Measurements from ENCODE around the gene FLAD1. TPM values are rescaled to one million over a fixed set of nuclear protein-coding genes. Genes with fewer than 3 reads are reported as not detected.

The FLAD1 gene
- total RNA-seq, 5 donors from 2014 or later (not counting 1 experiment from before 2014, with no cell fraction given): 32.8 to 64.3 (median 53.4) TPM

GRCh38 chr1:155017041-155017945 lies 34.1 kb downstream of the FLAD1 start:
- Histone ChIP-seq H3K4me1 (ENCODE audit: control insufficient read depth in 1 of 2, extremely low read depth in 1 of 2, insufficient read depth in 2 of 2, low read length in 2 of 2) (peaks cover 42 to 59% of the 10 kb centered on the region in 2 experiments), H3K27me3 (replicated peaks in 1 of 2; ENCODE audit: control insufficient read depth in 2 of 2, extremely low read depth in 1 of 2, insufficient read depth in 2 of 2, low read length in 1 of 2) (no peaks in the 10 kb centered on the region), H3K27ac (ENCODE audit: low read length) (peak overlapping the region; percentile 67), H3K36me3 (ENCODE audit: control insufficient read depth in 2 of 2, extremely low read depth in 1 of 2, insufficient read depth in 1 of 2, low read length in 1 of 2) (peaks cover 4 to 25% of the 10 kb centered on the region in 2 donors), H3K4me3 (ENCODE audit: control insufficient read depth in 1 of 2, extremely low read depth in 1 of 2, low read length in 1 of 2) (peak overlapping the region; percentile 33 to 38), H3K9me3 (no peaks in the 10 kb centered on the region)
- ATAC-seq (replicated peaks in 1 of 4): peak; percentile 84 to 93 (median 89)
- H3K4me3 Mint-ChIP-seq: peak overlapping the region; percentile 55 to 89 (median 55)
- 0% methylated on average over 13 of the region's 49 CpGs for WGBS (ENCODE audit: insufficient coverage)
- CTCF ChIA-PET: interaction anchor here (0.6 to 3.5 kb wide), 26 partner anchors 9 to 459 kb away, joined by 3 to 23 read pairs (median 4); partner anchors contain the start of genes PMVK (in 2 of the 2), PYGO2 (in 2 of the 2), CKS1B (in 1 of the 2) and FLAD1 (in 1 of the 2)
- no peaks in the 10 kb centered on the region for H3K27me3 Mint-ChIP-seq
- H3K4me1 Mint-ChIP-seq: peaks cover 63 to 72% (median 69%) of the 10 kb centered on the region in 3 donors
- H3K27ac Mint-ChIP-seq: peak overlapping the region; percentile 95 to 96
- peaks cover 3% of the 10 kb centered on the region for H3K36me3 Mint-ChIP-seq
- DNase-seq: peak; percentile 72 to 95 (median 84)
- POLR2A ChIA-PET: interaction anchor here in 1 of 2 donors (0.6 kb wide), 2 partner anchors 61 to 117 kb away, joined by 3 to 7 read pairs; partner anchors contain the start of gene PBXIP1
- no peaks in the 10 kb centered on the region for H3K9me3 Mint-ChIP-seq

- H3K9me3 ChIP-seq: no peaks in the 10 kb centered on the region
- ChIA-PET POLR2A (interaction anchor here in 1 of 2 donors (0.6 kb wide), 1 partner anchor 118 kb away, joined by 7 read pairs; no protein-coding TSS in a partner anchor), CTCF (interaction anchor here (0.6 to 3.5 kb wide), 18 partner anchors 11 to 458 kb away, joined by 3 to 23 read pairs (median 4); partner anchors contain the start of genes PMVK (in 2 of the 2), CKS1B (in 1 of the 2), FLAD1 (in 1 of the 2) and LENEP (in 1 of the 2))
- H3K27ac Mint-ChIP-seq: peak overlapping the region; percentile 81 to 82
- peaks cover 3% of the 10 kb centered on the region for H3K36me3 Mint-ChIP-seq
- H3K27ac ChIP-seq (ENCODE audit: low read length): peak overlapping the region; percentile 50
- H3K4me1 ChIP-seq (ENCODE audit: control insufficient read depth in 1 of 2, extremely low read depth in 1 of 2, insufficient read depth in 2 of 2, low read length in 2 of 2): peaks cover 39 to 56% of the 10 kb centered on the region in 2 experiments
- peak overlapping the region in 2 of 3 donors; percentile 55 to 89 for H3K4me3 Mint-ChIP-seq
- peaks cover 58 to 70% (median 67%) of the 10 kb centered on the region in 3 donors for H3K4me1 Mint-ChIP-seq
- ATAC-seq (replicated peaks in 1 of 4): peak in 2 of 4 experiments; percentile 2 to 3
- H3K27me3 Mint-ChIP-seq: no peaks in the 10 kb centered on the region
- no peaks in the 10 kb centered on the region for H3K9me3 Mint-ChIP-seq
- peak overlapping the region in 1 of 2 donors; percentile 15 for H3K4me3 ChIP-seq (ENCODE audit: control insufficient read depth in 1 of 2, extremely low read depth in 1 of 2, low read length in 1 of 2)
- H3K36me3 ChIP-seq (ENCODE audit: control insufficient read depth in 2 of 2, extremely low read depth in 1 of 2, insufficient read depth in 1 of 2, low read length in 1 of 2): peaks cover 4 to 25% of the 10 kb centered on the region in 2 donors
- DNase-seq: no peak
- H3K27me3 ChIP-seq (replicated peaks in 1 of 2; ENCODE audit: control insufficient read depth in 2 of 2, extremely low read depth in 1 of 2, insufficient read depth in 2 of 2, low read length in 1 of 2): no peaks in the 10 kb centered on the region
- WGBS (ENCODE audit: insufficient coverage): no CpG with 5 or more reads among the region's 6 CpGs
These were observed 34.8 kb downstream of the FLAD1 start for GRCh38 chr1:155017946-155018316.

- ChIA-PET CTCF (interaction anchor here (0.6 to 3.5 kb wide), 7 partner anchors 11 to 314 kb away, joined by 3 to 23 read pairs (median 10); partner anchors contain the start of genes FLAD1 (in 1 of the 2), PMVK (in 1 of the 2) and PYGO2 (in 1 of the 2)), POLR2A (interaction anchor here (0.5 to 0.6 kb wide), 3 partner anchors 33 to 555 kb away, joined by 5 to 7 read pairs (median 5); no protein-coding TSS in a partner anchor)
- no peak overlapping the region for H3K4me3 Mint-ChIP-seq
- Histone ChIP-seq H3K4me1 (ENCODE audit: control insufficient read depth in 1 of 2, extremely low read depth in 1 of 2, insufficient read depth in 2 of 2, low read length in 2 of 2) (peaks cover 33 to 50% of the 10 kb centered on the region in 2 experiments), H3K27me3 (replicated peaks in 1 of 2; ENCODE audit: control insufficient read depth in 2 of 2, extremely low read depth in 1 of 2, insufficient read depth in 2 of 2, low read length in 1 of 2) (no peaks in the 10 kb centered on the region), H3K27ac (ENCODE audit: low read length) (no peak overlapping the region), H3K4me3 (ENCODE audit: control insufficient read depth in 1 of 2, extremely low read depth in 1 of 2, low read length in 1 of 2) (no peak overlapping the region), H3K36me3 (ENCODE audit: control insufficient read depth in 2 of 2, extremely low read depth in 1 of 2, insufficient read depth in 1 of 2, low read length in 1 of 2) (peaks cover 4 to 25% of the 10 kb centered on the region in 2 donors), H3K9me3 (no peaks in the 10 kb centered on the region)
- H3K36me3 Mint-ChIP-seq: peaks cover 3% of the 10 kb centered on the region
- no peak for ATAC-seq (replicated peaks in 1 of 4)
- H3K27ac Mint-ChIP-seq: peak overlapping the region; percentile 56 to 79
- no peaks in the 10 kb centered on the region for H3K9me3 Mint-ChIP-seq
- no peak for DNase-seq
- WGBS (ENCODE audit: insufficient coverage): 87% methylated on average over 3 of the region's 8 CpGs
- peaks cover 51 to 64% (median 64%) of the 10 kb centered on the region in 3 donors for H3K4me1 Mint-ChIP-seq
- no peaks in the 10 kb centered on the region for H3K27me3 Mint-ChIP-seq
These were observed 35.6 kb downstream of the FLAD1 start for GRCh38 chr1:155018617-155019348.

- no peak for DNase-seq
- CTCF ChIA-PET: interaction anchor here (0.7 to 1.4 kb wide), 4 partner anchors 12 to 83 kb away, joined by 3 to 10 read pairs (median 4); partner anchors contain the start of gene PMVK (in 1 of the 2)
- H3K9me3 Mint-ChIP-seq: no peaks in the 10 kb centered on the region
- POLR2A ChIA-PET: interaction anchor here (0.5 to 0.6 kb wide), 2 partner anchors 66 to 556 kb away, joined by 5 read pairs; no protein-coding TSS in a partner anchor
- peaks cover 42 to 57% (median 56%) of the 10 kb centered on the region in 3 donors for H3K4me1 Mint-ChIP-seq
- WGBS (ENCODE audit: insufficient coverage): 64% methylated on average over 11 of the region's 11 CpGs
- Histone ChIP-seq H3K4me3 (ENCODE audit: control insufficient read depth in 1 of 2, extremely low read depth in 1 of 2, low read length in 1 of 2) (no peak overlapping the region), H3K4me1 (ENCODE audit: control insufficient read depth in 1 of 2, extremely low read depth in 1 of 2, insufficient read depth in 2 of 2, low read length in 2 of 2) (peaks cover 26 to 42% of the 10 kb centered on the region in 2 experiments), H3K27ac (ENCODE audit: low read length) (peak overlapping the region; percentile 6), H3K36me3 (ENCODE audit: control insufficient read depth in 2 of 2, extremely low read depth in 1 of 2, insufficient read depth in 1 of 2, low read length in 1 of 2) (peaks cover 4 to 20% of the 10 kb centered on the region in 2 donors), H3K27me3 (replicated peaks in 1 of 2; ENCODE audit: control insufficient read depth in 2 of 2, extremely low read depth in 1 of 2, insufficient read depth in 2 of 2, low read length in 1 of 2) (no peaks in the 10 kb centered on the region), H3K9me3 (no peaks in the 10 kb centered on the region)
- peak overlapping the region; percentile 56 to 79 for H3K27ac Mint-ChIP-seq
- peak overlapping the region in 1 of 3 donors; percentile 3 for H3K4me3 Mint-ChIP-seq
- peaks cover 3% of the 10 kb centered on the region for H3K36me3 Mint-ChIP-seq
- no peak for ATAC-seq (replicated peaks in 1 of 4)
- H3K27me3 Mint-ChIP-seq: no peaks in the 10 kb centered on the region
These were observed 36.5 kb downstream of the FLAD1 start for GRCh38 chr1:155019377-155020245.

- Histone ChIP-seq H3K4me1 (ENCODE audit: control insufficient read depth in 1 of 2, extremely low read depth in 1 of 2, insufficient read depth in 2 of 2, low read length in 2 of 2) (peaks cover 8 to 15% of the 10 kb centered on the region in 2 experiments), H3K4me3 (ENCODE audit: control insufficient read depth in 1 of 2, extremely low read depth in 1 of 2, low read length in 1 of 2) (no peak overlapping the region), H3K27me3 (replicated peaks in 1 of 2; ENCODE audit: control insufficient read depth in 2 of 2, extremely low read depth in 1 of 2, insufficient read depth in 2 of 2, low read length in 1 of 2) (no peaks in the 10 kb centered on the region), H3K27ac (ENCODE audit: low read length) (no peak overlapping the region), H3K9me3 (no peaks in the 10 kb centered on the region), H3K36me3 (ENCODE audit: control insufficient read depth in 2 of 2, extremely low read depth in 1 of 2, insufficient read depth in 1 of 2, low read length in 1 of 2) (no peaks in the 10 kb centered on the region)
- ChIA-PET POLR2A (interaction anchor here in 1 of 2 donors (0.5 to 0.7 kb wide), 2 partner anchors 28 to 38 kb away, joined by 3 to 6 read pairs; no protein-coding TSS in a partner anchor), CTCF (interaction anchor here (0.6 to 1.2 kb wide), 8 partner anchors 24 to 1139 kb away, joined by 3 to 6 read pairs (median 3); partner anchors contain the start of genes FLAD1 (in 1 of the 2) and PBXIP1 (in 1 of the 2))
- ATAC-seq (replicated peaks in 1 of 4) (no peak), DNase-seq (no peak)
- Mint-ChIP-seq H3K9me3 (no peaks in the 10 kb centered on the region), H3K36me3 (no peaks in the 10 kb centered on the region), H3K27me3 (no peaks in the 10 kb centered on the region), H3K4me3 (no peak overlapping the region), H3K27ac (peak overlapping the region in 1 of 2 donors; percentile 55), H3K4me1 (peaks cover 22 to 41% (median 34%) of the 10 kb centered on the region in 3 donors)
- 98% methylated on average over 4 of the region's 8 CpGs for WGBS (ENCODE audit: insufficient coverage)
These were observed 39.2 kb downstream of the FLAD1 start for GRCh38 chr1:155022136-155022926.
